HG03196 (cell line): ENCODE results near the gene GLI3.
"Not testable (repeated sequence)": the region's sequence is repeated elsewhere in the genome, so short reads cannot be mapped to it uniquely, and the experiment has no call there.

ENCODE experiments used
- ATAC-seq: cut with Tn5 transposase; IDR thresholded peaks from one replicate; pipeline ENCODE4 v1.9.1; 2021; ENCODE audit not compliant: unreplicated experiment

The GLI3 gene

DNA sequence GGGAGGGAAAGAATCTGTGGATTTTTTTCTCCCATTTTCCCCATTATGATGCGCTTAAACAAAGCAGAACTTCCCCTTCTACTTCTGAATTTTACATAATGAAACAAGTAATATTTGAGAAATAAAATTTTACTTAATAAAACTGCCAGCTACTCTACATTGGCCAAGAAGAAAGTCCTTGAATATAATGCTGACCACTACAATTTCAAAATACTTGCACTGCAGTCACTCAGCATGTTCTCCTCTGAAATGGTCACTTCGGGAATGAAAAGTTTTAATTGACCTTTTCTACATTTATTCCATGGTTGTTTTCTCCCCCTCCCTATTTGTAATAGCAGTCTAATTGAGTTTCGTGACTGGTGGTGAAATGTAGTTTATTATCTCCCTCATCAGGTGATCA lies 23.9 kb downstream of the GLI3 start:
- no peak for ATAC-seq

DNA sequence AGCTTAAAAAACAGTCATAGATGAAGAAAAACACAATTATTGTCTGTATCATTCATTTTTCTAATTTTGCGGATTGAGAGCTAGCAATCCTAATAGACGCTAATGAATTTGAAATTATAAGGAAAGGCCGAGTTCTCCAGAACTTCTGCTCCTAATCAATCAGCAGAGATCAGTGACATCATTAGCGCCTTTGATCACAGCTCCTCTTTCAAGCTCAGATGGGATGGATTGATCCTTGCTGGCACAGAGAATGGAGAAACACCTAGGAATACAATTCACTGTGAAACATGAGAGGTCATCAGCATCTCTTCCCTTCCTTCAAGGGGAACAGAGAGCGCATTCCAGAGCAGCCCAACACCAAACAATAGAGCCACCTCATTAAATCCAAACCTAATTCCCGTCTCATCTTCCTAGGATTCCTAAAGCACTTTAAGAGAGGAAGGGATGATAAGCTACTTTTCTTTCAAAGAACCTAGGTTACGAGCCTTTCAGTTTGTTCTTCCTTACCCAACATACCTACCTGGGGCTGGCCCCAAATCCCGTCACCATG lies 24.4 kb downstream of the GLI3 start:
- no peak for ATAC-seq

DNA sequence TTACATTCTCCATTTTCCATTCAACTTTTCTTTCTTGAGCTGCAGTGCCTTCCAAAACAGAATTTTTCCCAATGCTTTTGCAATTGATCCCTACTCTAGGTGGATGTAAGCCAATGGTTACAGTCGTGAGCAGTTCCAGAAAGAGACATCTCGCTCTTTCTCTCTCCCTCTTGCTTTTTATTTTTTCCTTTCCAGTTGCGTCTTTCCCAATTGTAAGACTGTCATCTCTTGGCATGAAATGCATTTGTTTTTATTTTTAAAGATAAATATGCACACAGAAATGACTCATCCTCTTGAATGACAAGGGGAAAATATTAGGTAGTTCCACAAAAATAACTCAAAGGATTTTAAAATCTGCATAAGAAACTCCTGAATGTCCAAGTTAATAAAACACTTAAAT lies 25.1 kb downstream of the GLI3 start:
- ATAC-seq: no peak

DNA sequence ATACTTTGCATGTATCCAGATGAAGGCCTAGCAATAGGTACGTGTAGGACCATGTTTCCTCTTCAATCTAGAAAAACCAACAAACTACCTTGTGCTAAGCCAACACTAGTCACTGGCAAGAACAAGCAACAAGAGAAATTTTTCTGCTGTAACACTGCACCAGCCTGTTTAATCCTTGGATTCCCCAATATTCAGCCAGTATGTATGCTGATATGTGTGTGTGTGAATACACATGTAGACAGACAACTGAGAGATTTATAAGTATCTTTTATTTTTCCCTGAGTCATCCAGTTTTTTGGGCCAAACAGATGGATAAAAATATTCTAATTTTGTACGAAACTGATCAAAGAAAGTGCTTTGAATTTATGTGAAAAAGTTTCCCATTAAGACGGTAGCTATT lies 26.2 kb downstream of the GLI3 start:
- ATAC-seq: no peak

DNA sequence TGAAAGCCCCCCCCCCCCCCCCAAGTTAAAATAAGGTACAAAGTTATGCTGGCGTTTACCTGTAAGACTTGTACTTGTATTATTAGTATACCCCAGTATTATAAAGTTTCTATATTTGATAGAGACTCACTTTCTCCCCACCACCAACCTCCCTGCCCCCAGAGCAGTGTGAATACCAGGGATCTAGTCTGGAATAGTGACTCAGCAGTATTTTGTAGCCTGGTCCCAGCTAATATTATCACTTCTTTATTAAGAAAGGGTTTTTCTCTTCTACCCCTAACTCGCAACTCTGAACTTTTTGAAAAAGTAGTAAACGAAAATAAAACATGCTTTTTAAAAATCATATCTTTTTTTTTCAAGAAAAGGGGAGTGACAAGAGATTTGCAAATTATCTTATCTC lies 26.7 kb downstream of the GLI3 start:
- no peak for ATAC-seq

DNA sequence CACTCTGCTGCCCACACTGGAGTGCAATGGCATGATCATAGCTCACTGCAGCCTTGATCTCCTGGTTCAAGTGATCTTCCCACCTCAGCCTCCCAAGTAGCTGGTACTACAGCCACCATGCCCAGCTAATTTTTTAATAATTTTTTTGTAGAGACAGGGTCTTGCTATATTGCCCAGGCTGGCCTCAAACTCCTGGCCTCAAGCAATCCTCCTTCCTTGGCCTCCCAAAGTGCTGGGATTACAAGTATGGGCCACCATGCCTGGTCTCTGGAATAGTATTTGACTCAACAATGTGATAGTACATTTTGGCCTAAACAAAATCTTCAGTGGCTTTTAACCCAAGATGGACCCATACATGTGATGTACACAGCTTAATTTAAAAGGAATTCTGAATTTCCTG lies 27.9 kb downstream of the GLI3 start:
- not testable (repeated sequence) for ATAC-seq

DNA sequence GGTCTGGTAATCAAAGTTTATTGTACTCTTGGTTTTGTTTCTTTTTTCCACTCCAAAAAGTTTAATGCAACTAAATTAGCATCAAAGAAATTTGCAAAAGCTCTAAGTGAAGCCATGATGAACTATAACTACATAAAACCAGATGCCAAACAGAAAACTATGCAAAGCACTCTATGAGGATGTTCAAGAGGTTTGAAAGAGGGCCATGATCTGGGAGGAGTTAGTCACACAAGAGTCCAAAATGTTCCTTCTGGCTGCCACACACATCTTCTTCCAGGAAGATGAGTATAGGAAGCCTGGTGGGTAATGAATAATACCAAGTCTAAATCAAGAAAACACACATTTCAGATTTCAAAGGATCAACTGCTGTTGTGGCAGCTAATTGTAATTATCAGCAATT lies 28.4 kb downstream of the GLI3 start:
- no peak for ATAC-seq

DNA sequence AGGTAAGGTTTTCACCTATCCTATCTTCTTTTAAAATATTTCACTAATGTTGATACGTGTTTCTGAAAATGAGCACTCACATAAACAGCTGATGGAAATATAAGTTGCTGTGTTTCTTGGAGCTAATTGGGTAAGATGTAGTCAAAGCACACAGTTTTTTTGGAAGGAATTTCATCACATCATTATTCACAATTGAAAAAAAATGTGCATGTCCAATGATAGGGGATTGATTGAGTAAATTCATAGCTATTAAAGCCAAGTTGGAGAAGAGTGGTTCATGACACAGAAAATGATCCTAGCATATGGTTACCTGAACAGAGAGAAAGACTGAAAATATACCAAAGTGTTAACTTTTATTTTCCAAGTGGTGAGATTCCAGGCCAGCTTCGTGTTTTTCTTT lies 29.6 kb downstream of the GLI3 start:
- no peak for ATAC-seq

DNA sequence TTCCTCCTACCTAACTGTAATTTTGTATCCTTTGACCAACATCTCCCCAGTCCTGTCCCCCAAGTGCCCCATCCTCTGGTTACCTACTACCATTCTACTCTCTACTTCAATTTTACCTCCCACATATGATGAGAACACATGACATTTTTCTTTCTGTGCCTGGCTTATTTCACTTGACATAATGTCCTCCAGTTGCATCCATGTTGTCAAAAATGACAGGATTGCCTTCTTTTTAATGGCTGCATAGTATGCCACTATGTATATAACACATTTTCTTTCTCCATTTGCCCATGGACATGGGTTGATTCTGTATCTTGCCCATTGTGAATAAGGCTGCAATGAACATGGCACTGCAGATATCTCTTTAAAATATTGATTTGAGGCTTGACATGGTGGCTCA lies 33.7 kb downstream of the GLI3 start:
- no peak for ATAC-seq

DNA sequence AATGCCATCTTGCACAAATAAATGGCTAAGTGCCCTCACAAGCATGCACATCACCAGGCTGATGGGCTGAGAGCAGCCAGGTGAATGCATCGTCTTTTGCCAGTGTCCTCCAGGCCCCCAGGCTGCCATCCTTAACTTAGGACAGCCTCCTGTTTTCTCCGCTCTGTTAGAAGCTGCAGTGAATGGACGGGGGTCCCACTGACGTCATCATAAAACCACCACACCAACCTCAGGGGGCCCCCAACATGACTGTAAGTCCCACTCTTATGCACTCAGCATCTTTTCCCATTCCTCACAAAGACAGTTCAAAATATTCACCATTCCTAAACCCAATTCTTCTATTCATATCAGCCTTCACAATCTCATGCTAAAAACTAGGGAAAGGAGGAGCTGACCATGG lies 34.4 kb downstream of the GLI3 start:
- ATAC-seq: no peak

DNA sequence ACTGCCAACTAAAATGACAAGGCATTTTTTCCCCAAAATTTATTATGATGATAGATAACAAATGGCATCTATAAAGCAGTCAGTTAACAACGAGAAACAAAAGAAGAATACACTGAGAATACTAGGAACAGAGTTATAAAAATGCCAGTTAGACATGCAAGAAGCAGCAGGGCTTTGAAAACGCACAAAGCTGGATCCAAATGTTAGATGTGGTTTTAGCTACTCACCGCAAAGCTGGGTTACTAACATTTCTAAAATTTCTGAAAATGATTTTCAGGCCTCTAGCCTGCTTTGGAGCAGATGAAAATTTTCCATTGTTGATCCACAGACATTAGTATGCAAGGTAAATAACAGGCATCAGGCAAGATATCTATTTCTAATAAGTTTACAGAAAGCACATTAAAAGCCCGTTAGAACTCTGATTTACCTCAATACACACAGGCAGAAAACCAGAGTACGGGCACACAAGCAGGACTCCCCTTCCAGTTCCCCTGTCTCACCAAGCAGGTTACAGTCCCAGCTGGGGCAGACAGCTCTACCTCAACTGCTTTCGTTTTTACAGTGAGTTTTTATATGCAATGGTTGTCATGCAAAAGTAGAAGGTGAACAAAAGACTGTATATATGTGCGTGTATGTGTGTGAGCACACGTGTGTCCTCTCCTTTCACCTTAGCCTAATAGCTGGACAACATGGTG lies 37.9 kb downstream of the GLI3 start:
- ATAC-seq: no peak

DNA sequence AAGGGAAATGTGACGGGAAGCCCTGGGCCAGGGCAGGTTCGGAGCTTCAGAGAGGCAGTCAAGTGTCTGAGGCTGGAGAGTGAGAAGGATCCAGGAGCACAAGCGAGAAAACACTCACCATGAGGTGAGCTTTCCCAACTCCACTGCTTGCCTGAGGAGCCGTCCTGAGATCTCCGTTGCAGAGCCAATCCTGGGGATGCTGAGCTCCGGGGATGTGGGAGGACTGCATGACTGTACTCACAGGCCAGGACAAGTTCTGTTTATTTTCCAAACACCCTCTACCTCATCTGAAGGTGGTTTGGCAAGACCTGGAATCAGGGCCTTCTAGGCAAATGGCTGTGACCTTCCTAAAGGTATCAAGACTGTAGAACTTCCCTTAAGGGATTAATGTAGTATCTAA lies 38.7 kb downstream of the GLI3 start:
- no peak for ATAC-seq

DNA sequence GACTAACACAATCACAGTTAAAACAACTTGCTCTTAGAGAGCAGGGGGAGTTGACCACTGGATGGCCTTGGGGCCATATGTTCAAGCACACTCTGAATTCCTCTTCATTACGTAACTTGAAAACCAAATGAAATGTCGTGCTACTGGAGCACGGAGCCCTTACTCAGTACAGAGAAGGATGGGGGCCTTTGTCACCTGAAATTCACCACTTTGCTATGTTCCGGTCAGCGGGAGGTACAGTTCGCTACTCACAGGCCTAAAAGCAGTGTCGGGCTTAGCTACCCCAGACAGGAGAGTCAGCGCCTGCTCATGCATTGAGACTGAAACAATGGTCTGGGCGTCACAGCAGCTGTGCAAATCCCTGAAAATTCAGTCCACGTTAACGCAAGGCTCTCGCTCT lies 39.6 kb downstream of the GLI3 start:
- no peak for ATAC-seq

DNA sequence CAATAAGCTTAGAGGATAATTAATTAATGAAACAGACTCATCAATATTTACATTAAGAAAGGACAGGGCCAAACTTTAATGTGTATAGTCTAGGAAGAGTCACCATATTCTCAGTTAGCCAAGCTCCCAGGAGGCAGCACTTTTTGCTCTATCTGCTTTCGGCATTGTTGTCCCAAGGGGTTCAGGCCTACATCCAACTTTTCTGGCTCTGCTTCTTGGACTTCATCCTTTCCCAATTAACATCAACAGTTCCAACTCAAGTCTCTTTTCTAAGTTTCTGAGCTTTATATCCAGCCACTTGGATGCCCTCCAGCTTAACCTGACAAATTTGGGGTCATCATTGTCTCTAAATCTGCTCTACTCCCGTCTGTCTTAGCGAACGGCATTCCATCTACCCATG lies 42.8 kb downstream of the GLI3 start:
- ATAC-seq: no peak

DNA sequence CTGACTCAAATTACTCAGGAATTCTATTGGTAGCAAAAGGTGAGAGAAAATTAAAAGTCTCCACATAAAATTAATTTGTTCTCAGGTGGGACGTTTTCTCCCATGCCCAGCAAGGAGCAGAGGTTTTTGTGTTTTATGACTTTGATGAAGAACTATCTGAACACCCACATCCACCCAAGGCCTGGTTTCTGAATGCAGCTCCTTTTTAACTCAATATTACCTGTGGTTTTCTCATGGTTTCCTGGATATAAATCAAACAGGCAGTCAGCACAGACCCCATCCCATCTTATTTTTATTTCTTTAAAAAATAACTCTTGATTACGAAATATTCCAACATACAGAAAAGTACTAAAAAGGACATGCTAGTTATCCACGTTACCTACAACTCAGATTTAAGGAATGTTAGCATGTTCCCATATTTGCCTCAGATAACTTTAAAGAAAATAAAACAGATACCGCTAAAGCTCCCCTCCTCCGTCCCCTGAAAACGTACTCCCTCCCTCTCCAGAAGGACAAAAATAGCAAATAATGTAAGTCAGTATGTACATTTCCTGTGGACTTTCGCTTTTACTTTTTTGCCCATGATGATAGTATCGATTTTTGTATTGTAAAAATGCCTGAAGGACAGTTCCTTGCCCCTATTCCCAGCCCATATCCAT lies 43.4 kb downstream of the GLI3 start:
- ATAC-seq: no peak

DNA sequence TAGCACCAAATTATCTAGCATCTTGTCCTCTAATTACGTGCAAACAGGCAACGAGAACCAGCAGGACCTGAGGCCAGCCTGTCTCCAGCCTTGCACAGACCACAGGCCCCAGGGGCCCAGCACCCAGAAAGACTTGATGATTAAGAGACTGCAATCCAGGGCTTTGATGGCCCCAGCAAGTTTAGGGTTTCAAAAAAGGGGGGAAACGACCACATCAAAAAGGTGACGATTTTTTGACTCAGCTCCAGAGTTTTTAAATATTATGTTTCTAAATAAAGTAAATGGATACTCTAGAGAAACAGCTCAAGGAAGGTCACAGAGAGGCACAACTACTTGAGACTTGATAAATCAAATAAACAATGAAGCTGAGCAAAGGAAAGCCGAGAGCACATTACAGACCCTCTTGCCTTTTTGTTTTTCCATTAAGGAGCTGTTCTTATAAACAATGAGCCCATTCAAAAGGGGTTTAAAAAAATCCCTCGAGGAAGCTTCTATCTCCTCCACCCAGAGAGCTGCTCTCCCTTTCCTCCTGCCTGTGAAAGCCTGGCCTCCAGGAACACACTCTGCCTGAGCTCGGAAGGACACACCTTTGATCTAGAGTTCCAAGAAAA lies 44.1 kb downstream of the GLI3 start:
- ATAC-seq: no peak

DNA sequence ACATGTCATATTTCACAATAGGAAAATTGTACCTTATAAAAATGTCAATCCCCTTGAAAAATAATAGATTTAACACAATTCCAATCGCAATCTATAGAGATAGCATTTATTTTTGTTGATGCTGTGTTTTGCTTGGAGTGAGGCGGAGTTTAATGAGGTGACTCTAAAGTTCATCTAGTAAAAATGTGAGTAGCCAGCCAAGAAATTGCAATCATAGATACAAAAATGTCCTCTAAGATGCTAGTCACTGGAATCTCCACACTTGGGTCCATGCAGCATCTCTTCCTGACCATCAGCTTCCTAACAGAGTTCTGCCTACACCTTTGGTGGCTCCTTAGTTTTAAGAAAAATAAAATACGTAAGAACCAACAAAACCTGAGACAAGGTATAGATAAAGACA lies 44.9 kb downstream of the GLI3 start:
- ATAC-seq: no peak

DNA sequence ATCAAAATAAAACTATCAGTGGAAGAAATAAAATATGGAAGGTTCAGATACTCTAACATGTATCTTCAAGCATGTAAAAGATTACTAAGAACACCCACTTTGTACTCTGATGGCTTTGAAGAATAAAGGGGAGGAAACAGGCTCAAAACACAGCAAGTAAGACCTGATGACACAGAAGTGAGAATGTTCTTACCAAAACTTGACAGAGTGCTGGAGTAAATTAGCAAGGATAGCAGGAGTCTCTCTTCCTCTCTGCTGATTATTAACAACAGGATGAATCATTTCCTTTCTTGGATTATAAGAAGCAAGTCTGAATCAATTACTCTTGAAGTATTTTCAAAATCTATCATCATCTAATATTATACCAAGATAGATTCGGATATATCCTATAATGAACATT lies 47.5 kb downstream of the GLI3 start:
- no peak for ATAC-seq

DNA sequence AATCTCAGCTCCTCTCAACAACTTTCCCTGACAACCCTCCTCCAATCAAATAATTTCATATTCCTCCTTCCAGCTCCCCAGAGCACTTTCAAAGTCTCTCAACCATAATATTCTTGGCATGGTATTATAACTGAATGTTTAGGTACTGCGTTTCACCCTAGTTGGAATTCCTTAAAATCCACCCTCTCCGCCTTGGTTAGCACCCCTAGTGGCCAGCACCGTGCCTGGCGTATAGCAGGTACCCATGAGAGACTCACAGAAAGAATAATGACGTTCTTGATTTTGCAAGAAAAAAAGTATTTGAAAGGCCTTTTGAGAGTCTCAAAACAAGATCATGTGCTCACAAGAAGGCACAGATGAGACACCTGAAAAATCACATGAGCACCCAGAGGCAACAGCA lies 50.9 kb downstream of the GLI3 start:
- ATAC-seq: no peak

DNA sequence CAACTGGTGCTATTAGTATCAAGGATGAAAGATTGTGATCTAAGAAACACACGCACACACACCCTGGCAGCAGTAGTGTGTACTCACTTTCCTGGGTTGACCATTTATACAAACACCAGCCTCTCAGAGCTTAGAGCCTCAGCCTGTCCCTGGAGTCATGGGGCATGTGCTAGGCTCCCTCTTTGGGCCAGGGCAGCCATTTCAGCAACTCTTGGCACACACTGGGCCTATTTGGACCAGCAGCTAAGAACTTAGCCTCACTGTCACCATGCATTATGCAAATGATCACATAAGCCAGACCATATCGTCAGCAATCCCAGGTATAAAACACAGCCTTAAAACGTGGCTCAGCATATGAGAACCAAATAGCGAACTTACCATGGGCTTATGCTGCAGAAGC lies 51.3 kb downstream of the GLI3 start:
- ATAC-seq: no peak

DNA sequence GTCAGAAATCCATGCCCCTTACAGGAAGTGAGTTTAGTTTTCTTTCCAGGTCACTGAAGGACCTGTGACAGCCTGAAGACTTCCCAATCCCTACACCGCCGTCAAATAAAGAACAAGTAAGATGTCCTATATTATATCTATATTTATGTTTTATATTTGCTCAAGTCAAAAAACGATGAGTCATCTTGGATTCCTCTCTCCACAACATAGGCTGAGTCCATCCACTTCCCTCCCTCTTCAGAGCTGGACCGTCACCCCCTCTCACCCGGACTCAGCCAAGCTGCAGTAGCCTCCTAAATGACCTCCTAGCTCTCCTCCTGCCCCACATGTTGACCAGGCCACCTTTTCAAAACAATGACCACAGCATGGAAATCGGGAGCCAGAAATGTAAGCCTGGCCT lies 53.5 kb downstream of the GLI3 start:
- ATAC-seq: no peak

DNA sequence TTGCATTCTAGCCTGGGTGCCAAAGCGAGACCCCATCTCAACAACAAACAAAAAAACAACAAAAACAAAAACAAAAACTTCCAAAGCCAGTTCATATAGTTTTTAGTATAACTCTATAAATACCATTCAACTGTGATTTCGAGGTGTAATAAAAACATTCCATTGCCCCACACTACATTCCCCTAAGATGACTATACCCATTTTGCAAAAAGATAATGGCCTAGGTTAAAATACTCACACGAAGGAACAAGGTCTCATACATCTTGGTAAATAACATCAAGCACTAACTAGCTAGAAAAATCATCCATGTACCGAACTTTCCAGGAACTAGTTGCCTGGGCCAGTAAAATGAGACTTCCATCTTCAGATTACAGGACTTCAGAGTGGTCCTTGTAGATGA lies 55.4 kb downstream of the GLI3 start:
- ATAC-seq: no peak
